ENCODE data around the gene KIAA1614.

Gene KIAA1614

DNA sequence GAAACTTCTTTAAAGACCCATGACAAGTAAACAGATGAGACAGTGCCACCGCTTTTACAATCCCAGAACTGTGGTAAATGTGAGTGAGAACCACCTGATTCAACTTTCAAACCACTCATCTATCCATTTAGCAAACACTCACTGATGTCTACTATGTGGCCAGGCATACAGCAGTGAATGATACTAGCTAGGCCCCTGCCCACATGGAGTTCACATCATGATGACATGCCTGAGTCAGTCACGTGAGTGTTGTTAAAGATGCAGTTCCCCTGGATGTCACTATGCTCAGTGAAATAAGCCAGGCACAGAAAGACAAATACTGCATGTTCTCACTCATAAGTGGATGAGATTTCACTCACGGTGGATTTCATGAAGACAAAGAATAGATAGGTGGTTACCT, 81.6 kb downstream of the KIAA1614 start:
- peaks cover 10 to 27% (median 19%) of the 10 kb centered on the region in 3 donors for H3K36me3 ChIP-seq
- no peak overlapping the region for H3K27ac ChIP-seq
- TF ChIP-seq, protein P1, sequence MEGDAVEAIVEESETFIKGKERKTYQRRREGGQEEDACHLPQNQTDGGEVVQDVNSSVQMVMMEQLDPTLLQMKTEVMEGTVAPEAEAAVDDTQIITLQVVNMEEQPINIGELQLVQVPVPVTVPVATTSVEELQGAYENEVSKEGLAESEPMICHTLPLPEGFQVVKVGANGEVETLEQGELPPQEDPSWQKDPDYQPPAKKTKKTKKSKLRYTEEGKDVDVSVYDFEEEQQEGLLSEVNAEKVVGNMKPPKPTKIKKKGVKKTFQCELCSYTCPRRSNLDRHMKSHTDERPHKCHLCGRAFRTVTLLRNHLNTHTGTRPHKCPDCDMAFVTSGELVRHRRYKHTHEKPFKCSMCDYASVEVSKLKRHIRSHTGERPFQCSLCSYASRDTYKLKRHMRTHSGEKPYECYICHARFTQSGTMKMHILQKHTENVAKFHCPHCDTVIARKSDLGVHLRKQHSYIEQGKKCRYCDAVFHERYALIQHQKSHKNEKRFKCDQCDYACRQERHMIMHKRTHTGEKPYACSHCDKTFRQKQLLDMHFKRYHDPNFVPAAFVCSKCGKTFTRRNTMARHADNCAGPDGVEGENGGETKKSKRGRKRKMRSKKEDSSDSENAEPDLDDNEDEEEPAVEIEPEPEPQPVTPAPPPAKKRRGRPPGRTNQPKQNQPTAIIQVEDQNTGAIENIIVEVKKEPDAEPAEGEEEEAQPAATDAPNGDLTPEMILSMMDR (IDR thresholded peaks at IDR 0.05), result no peak
- H3K9me3 ChIP-seq, result no peaks in the 10 kb centered on the region
- no peak for DNase-seq
- H3K4me1 ChIP-seq, result peaks cover 0 to 48% (median 10%) of the 10 kb centered on the region in 4 donors
- intact Hi-C loops (cut with DNase I; ENCODE audit: low total_unique reads), result no loop called here
- H3K4me3 ChIP-seq, result no peak overlapping the region
- no peaks in the 10 kb centered on the region for H3K27me3 ChIP-seq

DNA sequence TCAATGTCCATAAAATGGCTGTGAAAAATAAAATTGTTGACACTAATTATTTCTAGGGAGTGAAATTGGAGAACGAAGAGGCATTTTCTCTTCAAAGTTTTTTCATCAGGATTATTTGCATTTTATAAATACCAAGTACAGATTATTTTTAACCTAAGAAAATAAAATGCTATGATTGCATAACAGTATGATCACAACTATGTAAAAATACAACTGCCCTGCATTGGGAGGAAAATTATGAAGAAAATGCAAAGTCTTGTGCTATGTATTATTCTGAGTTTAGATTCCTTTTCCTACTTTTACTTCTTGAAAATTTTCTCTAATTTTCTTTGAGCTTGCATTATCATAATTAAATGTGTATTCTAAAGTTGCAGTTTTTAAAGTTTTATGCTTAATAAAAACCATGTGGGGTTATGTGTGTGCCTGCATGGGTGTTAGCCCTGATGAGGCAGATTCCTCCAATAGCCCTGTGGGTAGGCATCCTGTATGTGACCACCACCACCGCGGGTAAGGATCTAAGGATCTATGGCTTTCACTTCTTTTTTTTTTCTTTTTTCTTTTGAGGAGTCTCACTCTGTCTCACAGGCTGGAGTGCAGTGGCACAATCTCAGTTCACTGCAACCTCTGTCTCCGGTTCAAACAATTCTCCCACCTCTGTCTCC, 85.3 kb downstream of the KIAA1614 start:
- Histone ChIP-seq H3K9me3 (no peaks in the 10 kb centered on the region), H3K4me1 (peaks cover 0 to 39% (median 8%) of the 10 kb centered on the region in 4 donors), H3K4me3 (no peak overlapping the region), H3K36me3 (peaks cover 0 to 15% (median 14%) of the 10 kb centered on the region in 3 donors), H3K27me3 (no peaks in the 10 kb centered on the region), H3K27ac (peak overlapping the region; percentile 25 to 47)
- TF ChIP-seq, protein P1 (IDR thresholded peaks at IDR 0.05), result no peak
- intact Hi-C loops (cut with DNase I; ENCODE audit: low total_unique reads), result no loop called here
- DNase-seq, result no peak

Data from tibial artery (tissue), 4 donors.